Suppressor macrophage (primary cell): ENCODE results near the gene AIM2.
"Not testable (repeated sequence)": the region's sequence is repeated elsewhere in the genome, so short reads cannot be mapped to it uniquely, and the experiment has no call there.

Source experiments
- DNase-seq, 4 experiments: peaks; one replicate each; pipeline ENCODE4 v3.0.0-alpha.2; 2020 to 2022

The AIM2 gene

GRCh38 chr1:159079525-159079924 is 3.0 kb upstream of the AIM2 start:
- DNase-seq: no peak

DNA sequence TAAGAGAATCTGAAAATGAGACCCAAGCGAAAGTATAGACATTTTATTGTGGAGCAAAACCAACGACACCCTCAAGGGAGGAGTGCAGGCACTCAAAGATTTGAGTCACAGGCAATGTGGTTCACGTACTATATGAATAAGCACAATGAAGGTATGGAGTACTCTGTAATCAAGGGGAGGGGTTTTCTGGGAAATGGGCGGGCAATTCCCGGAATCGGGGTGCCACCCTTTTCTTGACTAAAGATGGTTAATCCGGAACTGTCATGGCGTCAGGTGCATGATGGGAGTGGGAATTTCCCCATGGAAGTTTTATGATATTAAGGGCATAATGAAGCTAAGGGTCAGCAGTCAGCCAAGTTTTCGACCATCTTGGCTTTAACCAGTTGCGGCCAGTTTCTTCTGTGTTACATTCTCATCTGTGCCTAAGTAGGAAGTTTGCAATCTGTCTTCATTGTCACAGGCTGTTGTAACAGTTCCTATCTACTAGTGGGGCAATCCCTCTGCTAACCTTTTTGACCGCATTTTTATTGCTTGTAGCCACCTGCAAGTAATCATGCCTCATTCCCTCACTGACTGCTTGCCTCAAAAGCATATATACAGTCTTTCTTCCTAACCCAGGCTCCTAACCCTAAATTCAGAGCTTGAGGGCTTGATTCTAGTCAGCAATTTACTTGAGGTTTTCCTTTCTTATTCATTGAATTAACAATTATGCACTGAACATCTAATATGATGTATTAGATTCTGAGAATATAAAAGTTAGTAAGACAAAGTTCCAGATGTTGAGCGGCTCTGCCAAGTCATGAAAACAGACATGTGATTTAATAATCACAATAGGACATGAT is 775 bp upstream of the AIM2 start:
- peak; percentile 36 to 62 (median 53) for DNase-seq

- peak; percentile 26 to 84 (median 58) for DNase-seq
Measured at GRCh38 chr1:159071970-159072582, 4.5 kb downstream of the AIM2 start.

DNA sequence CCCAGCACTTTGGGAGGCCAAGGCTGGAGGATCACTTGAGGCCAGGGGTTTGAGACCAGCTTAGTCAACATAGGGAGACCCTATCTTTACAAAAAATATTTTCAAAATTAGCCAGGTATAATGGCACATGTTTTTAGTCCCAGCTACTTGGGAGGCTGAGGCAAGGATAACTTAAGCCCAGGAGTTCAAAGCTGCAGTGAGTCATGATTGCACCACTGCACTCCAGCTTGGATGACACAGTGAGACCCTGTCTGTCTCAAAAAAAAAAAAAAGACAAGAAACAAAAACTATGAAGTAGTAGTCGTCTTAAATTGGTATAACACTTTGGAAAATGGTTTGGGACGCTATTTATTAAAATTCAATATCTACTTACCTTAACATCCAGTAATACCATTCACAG is 7.7 kb downstream of the AIM2 start:
- DNase-seq: peak in 3 of 4 experiments; percentile 45 to 60 (median 45)

- peak; percentile 69 to 89 (median 83) for DNase-seq
Measured at GRCh38 chr1:159067699-159068621, 8.6 kb downstream of the AIM2 start.

- DNase-seq: no peak
Measured at GRCh38 chr1:159066108-159066507, 10.5 kb downstream of the AIM2 start.

DNA sequence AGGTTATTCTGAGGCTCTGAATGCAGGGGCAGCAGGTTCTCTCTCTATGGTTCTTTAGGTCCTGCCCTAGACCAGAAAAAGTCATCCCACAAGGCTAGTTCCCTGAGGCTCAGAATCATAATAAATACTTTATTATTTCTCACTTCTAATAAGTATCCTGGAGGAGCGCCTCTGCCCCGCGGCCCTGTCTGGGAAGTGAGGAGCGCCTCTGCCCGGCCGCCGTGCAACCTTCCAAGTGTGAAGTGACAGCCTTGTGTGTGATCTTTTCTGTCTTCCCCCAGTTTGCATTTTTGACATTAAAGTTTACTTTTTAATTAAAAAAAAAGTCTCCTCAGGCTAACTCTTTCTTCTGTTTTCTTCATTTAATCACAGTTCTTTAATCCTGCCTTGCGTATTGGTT is 11.5 kb downstream of the AIM2 start:
- no peak for DNase-seq

GRCh38 chr1:159058751-159059150 is 17.8 kb downstream of the AIM2 start:
- DNase-seq: no peak

DNA sequence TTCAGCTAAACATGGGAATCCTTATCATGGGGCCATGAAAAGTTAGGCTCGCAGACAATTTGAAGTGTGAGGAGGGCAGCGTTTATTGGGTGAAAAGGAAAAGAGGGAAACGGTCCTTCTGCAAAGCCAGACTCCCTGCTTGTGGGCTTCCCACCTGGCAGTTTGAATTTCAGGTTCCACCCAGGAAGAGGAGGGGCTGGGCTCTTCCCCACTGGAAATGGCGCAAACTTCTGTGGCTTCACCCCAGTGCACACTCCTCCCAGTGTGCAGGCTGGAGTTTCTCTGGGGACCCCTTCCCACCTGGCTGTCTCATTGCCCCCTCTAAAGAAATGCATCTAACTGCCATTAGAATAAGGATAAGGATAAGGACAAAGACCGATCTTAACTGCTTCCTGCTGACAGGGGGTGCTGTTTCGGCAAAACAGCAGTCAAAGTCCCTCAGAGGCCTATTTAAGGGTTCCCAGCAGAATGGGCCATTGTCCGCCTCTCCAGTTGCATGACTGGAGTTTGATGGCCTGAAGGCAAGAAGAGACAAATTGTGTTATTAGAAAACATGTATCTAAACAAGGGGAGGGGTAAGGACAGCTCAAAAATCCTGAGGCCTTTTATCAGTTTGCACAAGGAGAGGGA is 20.4 kb downstream of the AIM2 start:
- no peak for DNase-seq

DNA sequence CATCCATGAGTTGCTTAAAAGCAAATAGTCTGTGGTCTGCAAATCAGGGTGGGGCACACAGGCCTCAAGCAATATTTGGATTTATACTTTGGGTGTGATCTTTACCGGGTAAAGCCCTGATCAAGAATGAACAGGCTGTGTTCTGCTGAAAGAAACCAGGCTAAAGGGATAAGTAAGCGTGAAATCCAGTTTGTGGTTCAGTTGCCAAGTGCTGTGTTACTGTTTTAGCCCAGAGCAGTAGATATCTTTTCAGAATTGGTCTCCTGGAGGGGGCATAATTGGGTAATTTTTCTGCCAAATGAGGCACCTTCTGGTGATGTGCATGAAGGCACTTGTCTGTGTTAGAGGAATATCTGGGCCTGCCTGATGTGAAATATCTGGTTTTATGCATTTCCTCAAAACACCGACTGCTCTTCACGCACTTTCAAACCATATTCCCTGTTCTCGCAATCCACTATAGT is 21.4 kb downstream of the AIM2 start:
- DNase-seq: peak; percentile 28 to 61 (median 44)

DNA sequence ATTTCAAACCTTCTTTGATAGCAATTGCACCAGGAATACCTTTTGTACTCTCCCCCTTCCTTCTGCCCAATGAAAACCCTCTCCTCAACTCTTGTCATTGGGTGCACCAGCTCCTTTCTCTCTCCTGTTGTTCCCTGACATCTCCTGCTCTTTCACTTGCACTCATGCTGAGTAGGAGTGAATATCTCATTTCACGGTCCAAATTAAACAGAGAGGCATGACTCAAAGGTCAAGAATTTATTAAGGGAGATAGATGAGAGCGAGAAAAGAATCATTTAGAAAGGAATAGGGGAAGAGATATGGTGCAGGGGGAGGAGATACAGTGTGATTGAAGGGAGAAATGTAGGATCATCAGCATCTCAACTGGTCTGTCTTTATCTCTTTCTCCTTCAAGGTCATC is 22.1 kb downstream of the AIM2 start:
- no peak for DNase-seq

DNA sequence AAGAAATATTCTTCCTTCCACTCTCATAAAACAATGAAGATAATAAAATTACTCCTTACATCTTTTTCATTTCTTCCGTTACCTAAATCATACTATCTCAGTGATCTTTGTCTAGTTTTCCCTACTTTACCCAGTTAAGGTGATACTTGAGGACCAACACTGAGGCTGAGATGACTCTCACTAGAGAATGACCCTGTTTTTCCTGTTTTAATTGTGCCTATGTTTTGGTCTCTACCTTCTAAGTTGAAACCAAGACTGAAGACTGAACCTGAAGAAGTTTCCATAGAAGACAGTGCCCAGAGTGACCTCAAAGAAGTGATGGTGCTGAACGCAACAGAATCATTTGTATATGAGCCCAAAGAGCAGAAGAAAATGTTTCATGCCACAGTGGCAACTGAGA is 25.1 kb downstream of the AIM2 start:
- no peak for DNase-seq

DNA sequence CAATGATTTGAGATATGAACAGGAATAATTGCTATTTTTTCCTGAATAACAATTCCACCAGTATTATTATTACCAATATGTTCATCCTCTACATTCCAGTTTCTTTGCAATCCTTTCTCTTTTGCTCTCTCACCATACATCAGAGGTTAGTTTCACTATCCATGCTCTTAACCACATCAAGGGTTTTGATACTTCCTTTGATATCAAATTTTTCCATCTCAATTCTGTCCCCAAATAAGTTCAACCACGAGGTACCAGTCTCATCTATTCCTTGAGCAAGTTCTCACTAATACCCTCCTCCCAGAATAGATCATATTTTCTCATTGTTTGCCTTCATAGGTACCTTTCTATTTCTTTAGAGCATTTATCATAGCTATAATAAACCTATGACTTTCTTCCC is 30.1 kb downstream of the AIM2 start:
- not testable (repeated sequence) for DNase-seq

DNA sequence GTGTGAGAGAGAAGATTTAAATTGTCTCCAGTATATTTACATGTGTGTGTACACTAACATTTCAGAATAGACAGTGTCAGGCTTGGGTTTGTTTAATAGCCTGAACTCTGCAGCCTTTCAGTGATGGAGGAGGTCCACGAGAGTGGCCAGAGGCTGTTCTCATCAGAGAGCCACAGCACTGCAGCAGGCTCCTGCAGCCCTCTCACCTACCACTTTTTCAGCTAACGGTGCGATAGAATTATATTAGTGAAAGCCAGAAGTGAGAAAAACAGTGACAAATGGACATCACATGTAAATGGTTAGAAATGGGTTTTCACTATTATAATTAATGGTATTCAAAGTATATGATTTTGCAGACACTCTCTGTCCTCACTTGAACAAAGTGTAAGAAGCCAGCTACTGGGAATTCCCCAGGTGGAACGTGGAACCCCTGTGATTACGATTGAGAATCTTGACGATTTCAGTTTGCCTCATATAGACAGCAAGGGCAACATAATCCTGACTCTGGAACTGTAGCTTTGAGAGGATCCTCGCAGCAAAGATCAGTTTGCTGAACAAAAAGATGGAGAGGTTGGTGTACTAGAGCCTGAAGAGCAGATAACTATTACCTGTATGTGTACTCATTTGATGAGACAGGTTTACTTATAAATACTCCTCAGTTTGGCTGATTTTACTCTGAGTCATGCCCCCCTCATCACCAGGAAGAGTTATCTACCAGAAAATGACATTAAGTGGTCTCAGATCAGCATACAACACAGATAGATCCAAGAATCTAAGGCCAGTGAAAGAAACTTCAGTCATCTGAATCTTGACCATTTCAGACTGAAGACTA is 35.5 kb downstream of the AIM2 start:
- no peak for DNase-seq

- DNase-seq: no peak
Measured at GRCh38 chr1:159040206-159040605, 36.4 kb downstream of the AIM2 start.

DNA sequence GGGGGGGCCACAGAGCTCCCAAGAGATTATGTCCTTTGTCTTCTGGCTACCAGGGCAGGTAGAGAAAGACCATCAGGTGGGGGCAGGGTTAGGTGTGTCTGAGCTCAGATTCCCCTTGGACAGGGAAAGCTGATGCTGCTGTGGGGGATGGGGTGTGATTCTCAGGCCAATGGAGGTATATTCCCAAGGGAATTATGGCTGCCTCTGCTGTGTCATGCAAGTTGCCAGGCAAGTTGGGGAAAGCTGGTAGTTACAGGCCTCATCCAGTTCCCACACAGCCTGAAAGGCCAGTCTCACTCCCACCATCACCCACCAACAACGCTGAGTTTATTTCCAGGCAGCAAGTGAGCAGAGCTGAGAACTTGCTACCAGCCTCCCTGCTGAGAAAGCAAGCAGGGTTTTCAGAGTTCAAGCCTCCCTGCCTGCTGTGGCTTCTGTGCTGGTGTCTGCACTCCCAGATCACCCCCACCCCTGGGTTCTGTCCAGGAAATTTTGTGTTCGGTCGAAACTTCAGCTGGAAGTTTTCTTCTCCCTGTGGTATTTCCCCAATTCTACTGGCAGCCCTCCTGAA is 45.6 kb downstream of the AIM2 start:
- DNase-seq: no peak

DNA sequence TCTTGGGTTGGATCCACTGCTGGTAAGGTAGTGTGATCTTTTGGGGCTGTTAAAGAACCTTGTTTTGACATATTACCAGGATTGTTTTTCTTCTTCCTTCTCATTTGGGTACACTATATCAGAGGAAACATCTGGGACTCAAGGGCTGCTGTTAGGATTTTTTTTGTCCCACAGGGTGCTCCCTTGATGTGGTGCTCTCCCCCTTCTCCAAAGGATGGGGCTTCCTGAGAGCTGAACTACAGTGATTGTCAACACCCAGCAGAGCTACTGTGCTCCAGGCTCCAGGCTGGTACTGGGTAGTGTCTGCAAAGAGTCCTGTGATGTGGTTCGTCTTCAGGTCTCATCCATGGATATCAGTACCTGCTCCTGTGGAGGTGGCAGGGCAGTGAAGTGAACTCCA is 46.3 kb downstream of the AIM2 start:
- no peak for DNase-seq

- DNase-seq: not testable (repeated sequence)
Measured at GRCh38 chr1:159026841-159027240, 49.7 kb downstream of the AIM2 start.

DNA sequence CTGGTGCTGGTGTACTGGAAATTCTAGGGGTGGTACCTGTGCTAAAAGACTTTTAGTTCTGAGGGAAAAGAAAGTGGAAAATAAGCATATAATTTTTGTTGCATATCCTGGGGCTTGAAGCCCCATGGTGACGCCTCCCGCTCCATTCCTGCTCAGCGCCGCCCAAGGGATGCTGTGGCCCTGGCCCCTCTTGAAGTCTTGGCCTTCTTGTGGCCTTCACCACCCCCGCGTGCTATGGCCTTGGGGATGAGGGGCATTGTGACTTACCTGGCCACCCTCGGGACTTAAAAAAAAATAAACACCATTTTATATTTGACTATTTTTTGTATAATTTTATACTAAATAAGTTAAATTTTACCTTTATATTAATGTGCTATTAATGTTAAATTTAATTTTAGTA is 51.5 kb downstream of the AIM2 start:
- no peak for DNase-seq

GRCh38 chr1:159023723-159024122 is 52.8 kb downstream of the AIM2 start:
- DNase-seq: no peak

DNA sequence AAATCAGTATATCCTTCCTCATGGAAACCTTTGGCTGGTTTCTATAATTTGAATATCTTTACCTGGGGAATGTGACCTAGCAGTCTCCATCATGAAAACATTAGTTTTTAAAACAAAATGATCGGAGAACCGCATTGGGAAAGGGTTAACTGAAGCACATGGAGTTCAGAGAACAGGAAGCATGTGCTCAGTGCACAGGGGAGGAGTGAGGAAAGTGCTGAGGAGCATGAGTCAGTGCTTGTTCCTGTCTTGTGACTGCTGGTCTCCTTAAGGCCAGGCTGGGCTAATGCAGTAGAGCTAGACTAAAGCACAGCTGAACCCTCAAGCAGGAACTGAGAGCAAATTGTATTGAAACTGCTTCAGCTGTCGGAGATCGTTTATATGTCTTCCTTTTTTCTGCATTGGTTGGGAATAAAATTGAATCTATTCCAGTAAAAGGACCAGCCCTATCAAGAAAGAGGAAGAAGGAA is 61.1 kb downstream of the AIM2 start:
- DNase-seq: peak; percentile 90 to 98 (median 94)
